SK-MEL-5 (cell line): Measurements from ENCODE around the gene RPS5. TPM values are rescaled to one million over a fixed set of nuclear protein-coding genes. Genes with fewer than 3 reads are reported as not detected.
"Not testable (repeated sequence)": the region's sequence is repeated elsewhere in the genome, so short reads cannot be mapped to it uniquely, and the experiment has no call there.

Source experiments
- DNase-seq: peaks from one replicate; pipeline ENCODE4 v3.0.0-alpha.2; 2016; ENCODE audit warnings: low read depth, low spot score
- in situ Hi-C: cut with HindIII; loops from 2 replicates; pipeline ENCODE4 v1.10.0; 2016; ENCODE audit warnings: low sequenced_read_pairs, high pct_unique_total_duplicates, low pct_unique_long_range_greater_than_20kb
- small RNA-seq, 2 experiments: library from RNA; depleted of rRNA; stranded (forward); fragments of <200 nt; gene quantifications; one replicate each; pipeline ENCODE3, GENCODE V24; 2014
- total RNA-seq: library from RNA; depleted of rRNA; stranded (reverse); fragments of >200 nt; shearing (Covaris generic); gene quantifications from 2 replicates; pipeline ENCODE4 v1.2.3, GENCODE V29; 2014; rRNA removed

The RPS5 gene
- total RNA-seq, 1 experiment from 2014 or later = 1,795 TPM

DNA sequence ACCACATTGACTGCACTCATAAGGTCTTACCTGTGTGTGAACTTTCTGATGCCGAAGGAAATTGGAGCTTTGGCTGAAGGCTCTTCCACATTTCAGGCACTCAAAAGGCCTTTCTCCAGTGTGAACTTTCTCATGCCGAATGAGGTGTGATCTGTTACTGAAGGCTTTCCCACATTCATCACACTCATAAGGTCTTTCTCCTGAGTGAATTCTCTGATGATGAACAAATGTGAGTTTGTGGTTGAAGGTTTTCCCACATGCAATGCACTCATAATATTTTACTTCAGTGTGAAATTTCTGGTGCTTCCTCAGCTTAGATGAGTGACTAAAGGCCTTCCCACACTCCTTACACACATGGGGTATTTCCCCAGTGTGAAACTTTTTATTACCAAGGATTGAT is 47.1 kb downstream of the RPS5 start:
- in situ Hi-C loops = no loop called here
- no peak for DNase-seq

- DNase-seq = peak; percentile 64
- in situ Hi-C loops = no loop called here
Measured at GRCh38 chr19:58439576-58440554, 52.8 kb downstream of the RPS5 start, which contains the start of gene ZNF132. Gene ZNF132 (minus strand): TSS chr19:58440153. CDS start chr19:58439821, 332 bp downstream.

DNA sequence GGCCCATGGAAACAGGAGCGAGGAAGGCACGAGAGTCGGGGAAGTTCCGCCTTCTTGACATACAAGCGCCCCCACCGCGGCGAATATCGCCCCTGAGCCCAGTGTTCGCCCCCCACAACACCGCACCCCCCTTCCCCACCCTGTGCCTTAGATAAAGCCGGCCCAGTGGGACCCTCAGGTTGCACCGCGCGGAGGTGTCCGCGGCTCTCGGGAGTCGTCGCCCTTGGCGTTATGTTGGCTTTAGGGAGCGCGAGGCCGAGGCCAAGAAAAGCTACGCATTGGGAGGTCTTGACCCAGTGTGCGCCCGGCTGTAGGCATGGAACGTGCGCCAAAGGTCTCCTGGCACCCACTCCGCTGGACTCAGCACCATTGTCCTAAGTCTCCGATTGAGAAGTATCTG is 53.5 kb downstream of the RPS5 start:
- in situ Hi-C loops = no loop called here
- DNase-seq = no peak

DNA sequence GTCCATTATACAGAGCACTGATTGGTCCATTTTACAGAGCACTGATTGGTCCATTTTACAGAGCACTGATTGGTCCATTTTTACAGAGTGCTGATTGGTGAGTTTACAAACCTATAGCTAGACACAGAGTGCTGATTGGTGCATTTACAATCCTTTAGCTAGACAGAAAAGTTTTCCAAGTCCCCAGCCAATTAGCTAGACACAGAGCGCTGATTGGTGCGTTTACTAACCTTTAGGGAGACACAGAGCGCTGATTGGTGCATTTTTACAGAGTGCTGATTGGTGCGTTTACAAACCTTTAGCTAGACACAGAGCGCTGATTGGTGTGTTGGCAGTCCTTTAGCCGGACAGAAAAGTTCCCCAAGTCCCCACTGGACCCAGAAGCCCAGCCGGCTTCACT is 55.9 kb downstream of the RPS5 start:
- in situ Hi-C loops, DNase-seq: not testable (repeated sequence)

Small RNA genes lying within 50 kb of the gene (small RNA-seq; reads per million reads assigned to genes)
- gene MIR4754 (0 to 0.02 reads per million in 2 experiments), gene RNA5SP473 (0.12 to 1.6 reads per million in 2 experiments)

Other genes with a start within 250 kb of the RPS5 start
- gene ZNF329, start 236.5 kb upstream of the RPS5 start, total RNA-seq = 9.3 and 10.7 TPM in 2 replicates
- gene ZNF274, start 204.2 kb upstream of the RPS5 start, total RNA-seq = 11.9 and 14.3 TPM in 2 replicates
- gene ZNF544, start 158.4 kb upstream of the RPS5 start, total RNA-seq = 7.6 and 8.3 TPM in 2 replicates
- 2.9 and 3.6 TPM in 2 replicates for gene ZNF8, start 108.3 kb upstream of the RPS5 start, total RNA-seq
- 48.0 and 48.1 TPM in 2 replicates for gene ERVK3-1, start 81.9 kb upstream of the RPS5 start, total RNA-seq
- 2.9 and 3.2 TPM in 2 replicates for gene ZSCAN22, start 60.3 kb upstream of the RPS5 start, total RNA-seq
- gene A1BG, start 33.8 kb upstream of the RPS5 start, total RNA-seq = 18.7 and 23.4 TPM in 2 replicates
- gene ZNF497, start 24.5 kb upstream of the RPS5 start, total RNA-seq = 0.40 and 1.3 TPM in 2 replicates
- gene ZNF837, start 6.2 kb upstream of the RPS5 start, total RNA-seq = 0.40 and 0.87 TPM in 2 replicates
- gene RNF225, start 8.4 kb downstream of the RPS5 start, total RNA-seq = not detected in 2 replicates
- 12.5 and 13.9 TPM in 2 replicates for gene ZNF584, start 21.4 kb downstream of the RPS5 start, total RNA-seq
- gene ZNF132, start 52.9 kb downstream of the RPS5 start, total RNA-seq = 0.16 and 0.35 TPM in 2 replicates
- 6.8 TPM in 2 replicates for gene ZNF324B, start 64.4 kb downstream of the RPS5 start, total RNA-seq
- gene ZNF324, start 79.8 kb downstream of the RPS5 start, total RNA-seq = 6.3 and 7.7 TPM in 2 replicates
- gene ZNF446, start 89.1 kb downstream of the RPS5 start, total RNA-seq = 7.6 and 8.7 TPM in 2 replicates
- 0.13 and 0.16 TPM in 2 replicates for gene SLC27A5, start 124.7 kb downstream of the RPS5 start, total RNA-seq
- gene ZBTB45, start 132.5 kb downstream of the RPS5 start, total RNA-seq = 1.9 and 3.3 TPM in 2 replicates
- 346 and 425 TPM in 2 replicates for gene TRIM28, start 156.8 kb downstream of the RPS5 start, total RNA-seq
- 82.6 and 89.4 TPM in 2 replicates for gene CHMP2A, start 167.8 kb downstream of the RPS5 start, total RNA-seq
- gene UBE2M, start 171.3 kb downstream of the RPS5 start, total RNA-seq = 82.8 and 85.3 TPM in 2 replicates
- 5.4 and 5.9 TPM in 2 replicates for gene MZF1, start 186.1 kb downstream of the RPS5 start, total RNA-seq